HepG2 (cell line): ENCODE results near the gene IL3. TPM values are rescaled to one million over a fixed set of nuclear protein-coding genes. Genes with fewer than 3 reads are reported as not detected.

ENCODE experiments used
- ATAC-seq: fragments of 200-7000 bp; cut with Tn5 transposase; 3 replicates; pipeline ENCODE4 v1.9.1; 2020; ENCODE audit warnings: mild to moderate bottlenecking, moderate library complexity
- BruUV-seq: library from RNA; stranded (reverse); fragments of 400-500 nt; replicated peaks from 2 replicates; lab custom pipeline; 2021; lab: Mats Ljungman, UMichigan
- CTCF ChIA-PET: fragments of 300-600 bp; formaldehyde crosslinking; extraction: SDS; loops from one replicate; lab custom pipeline; 2021; ENCODE audit warnings: low total read pairs, inconsistent platforms, low intra/inter-chr PET ratio; lab: Yijun Ruan, JAX
- POLR2A ChIA-PET: fragments of 350-600 bp; sonication (Branson Sonifier 250); formaldehyde crosslinking; loops from one replicate; lab custom pipeline; 2020; ENCODE audit warnings: antibody characterized with exemption, inconsistent platforms; lab: Yijun Ruan, JAX
- DNase-seq: peaks from one replicate; pipeline ENCODE4 v3.0.0-alpha.2; 2015; ENCODE audit warnings: low spot score
- FAIRE-seq: peaks from 3 replicates; lab custom pipeline; 2011; peaks lifted over from hg19 to GRCh38; lab: Jason Lieb, UNC
- H2AFZ ChIP-seq: one replicate; pipeline ENCODE4 v1.6.1; 2011; ENCODE audit warnings: low read length, inconsistent platforms
- H3K27ac ChIP-seq: fragments of 300-600 bp; 3 replicates; pipeline ENCODE4 v1.8.0; 2011; ENCODE audit warnings: mixed run types, mild to moderate bottlenecking, mixed read lengths, low read length, inconsistent platforms; ENCODE audit not compliant: insufficient read depth; ENCODE audit errors: extremely low read length
- H3K27me3 ChIP-seq, 2 experiments: fragments of 200-600 bp in 1 of 2; 2 replicates in 1 of 2; 3 replicates in 1 of 2; pipeline versions ENCODE4 v1.6.0 to v1.8.0; 2011; ENCODE audit warnings: low read length in 2 of 2, mild to moderate bottlenecking in 2 of 2, moderate library complexity in 2 of 2, inconsistent platforms in 1 of 2; ENCODE audit not compliant: insufficient read depth in 2 of 2, control insufficient read depth in 1 of 2
- H3K36me3 ChIP-seq, 2 experiments: fragments of 200-600 bp in 1 of 2; replicated peaks in 1 of 2; 2 replicates in 1 of 2; 3 replicates in 1 of 2; pipeline versions ENCODE4 v1.5.1 to v1.8.0; 2011; ENCODE audit warnings: low read length in 2 of 2, inconsistent platforms in 1 of 2; ENCODE audit not compliant: insufficient read depth in 2 of 2, control insufficient read depth in 1 of 2
- H3K4me1 ChIP-seq: 2 replicates; pipeline ENCODE4 v1.5.1; 2012; ENCODE audit warnings: low read length, inconsistent platforms; ENCODE audit not compliant: insufficient read depth
- H3K4me2 ChIP-seq: 2 replicates; pipeline ENCODE4 v1.6.0; 2011; ENCODE audit warnings: low read depth, low read length, inconsistent platforms
- H3K4me3 ChIP-seq, 3 experiments: fragments of 200-600 bp in 1 of 3; sonication (generic), shearing (Covaris generic) in 1 of 3; replicated peaks in 1 of 3; 2 replicates each; pipeline ENCODE4 v1.5.1; 2011 to 2016; ENCODE audit warnings: low read length in 3 of 3, inconsistent platforms in 2 of 3, low read depth in 2 of 3, mild to moderate bottlenecking in 2 of 3, control low read depth in 1 of 3, mixed read lengths in 1 of 3; ENCODE audit not compliant: insufficient read depth in 1 of 3
- H3K79me2 ChIP-seq: one replicate; pipeline ENCODE4 v1.6.1; 2011; ENCODE audit warnings: low read length, inconsistent platforms; ENCODE audit not compliant: insufficient read depth
- H3K9ac ChIP-seq: 2 replicates; pipeline ENCODE4 v1.6.0; 2011; ENCODE audit warnings: mild to moderate bottlenecking, low read depth, low read length, inconsistent platforms; ENCODE audit not compliant: insufficient read depth
- H3K9me3 ChIP-seq: 2 replicates; pipeline ENCODE4 v1.5.1; 2012; ENCODE audit warnings: mild to moderate bottlenecking, low read length
- H4K20me1 ChIP-seq: 2 replicates; pipeline ENCODE4 v1.6.0; 2011; ENCODE audit warnings: inconsistent platforms, mild to moderate bottlenecking, low read length, moderate library complexity; ENCODE audit not compliant: insufficient read depth
- FOXJ3 ChIP-seq: sonication (generic); formaldehyde crosslinking; IDR thresholded peaks from 2 replicates; pipeline ENCODE4 v1.4.0; 2020; ENCODE audit warnings: missing genetic modification reagents, mild to moderate bottlenecking, borderline replicate concordance
- NBN ChIP-seq: fragments of 450-650 bp; conservative IDR thresholded peaks from 2 replicates; pipeline ENCODE4 v1.6.1; 2017
- RFX3 ChIP-seq: IDR thresholded peaks from 2 replicates; pipeline ENCODE4 v1.6.1; 2016; ENCODE audit warnings: missing biosample characterization, missing genetic modification reagents
- RNF219 ChIP-seq: sonication (generic); formaldehyde crosslinking; IDR thresholded peaks from 2 replicates; pipeline ENCODE4 v1.5.0; 2020; ENCODE audit warnings: mild to moderate bottlenecking, missing genetic modification reagents
- SOX5 ChIP-seq: IDR thresholded peaks from 2 replicates; pipeline ENCODE4 v1.6.1; 2016; ENCODE audit warnings: borderline replicate concordance
- TRIM22 ChIP-seq: fragments of 450-650 bp; IDR thresholded peaks from 2 replicates; pipeline ENCODE4 v1.6.1; 2017
- ZBTB42 ChIP-seq: sonication (generic); formaldehyde crosslinking; IDR thresholded peaks from 2 replicates; pipeline ENCODE4 v1.5.0; 2020; ENCODE audit warnings: mild to moderate bottlenecking, missing genetic modification reagents
- ZBTB7B ChIP-seq: sonication (generic); formaldehyde crosslinking; IDR thresholded peaks from 2 replicates; pipeline ENCODE4 v1.4.0; 2020; ENCODE audit warnings: missing genetic modification reagents
- ZNF124 ChIP-seq: sonication (generic); formaldehyde crosslinking; IDR thresholded peaks from 2 replicates; pipeline ENCODE4 v1.4.0; 2020; ENCODE audit warnings: missing genetic modification reagents
- ZNF382 ChIP-seq: sonication (generic); formaldehyde crosslinking; IDR thresholded peaks from 2 replicates; pipeline ENCODE4 v1.5.0; 2020; ENCODE audit warnings: missing genetic modification reagents, mild to moderate bottlenecking, borderline replicate concordance
- ZNF510 ChIP-seq: sonication (generic); formaldehyde crosslinking; IDR thresholded peaks from 2 replicates; pipeline ENCODE4 v1.4.0; 2020; ENCODE audit warnings: low read depth, mild to moderate bottlenecking, missing genetic modification reagents
- ZNF549 ChIP-seq: sonication (generic); formaldehyde crosslinking; IDR thresholded peaks from 2 replicates; pipeline ENCODE4 v1.5.0; 2020; ENCODE audit warnings: missing genetic modification reagents
- ZNF75D ChIP-seq: sonication (generic); formaldehyde crosslinking; IDR thresholded peaks from 2 replicates; pipeline ENCODE4 v1.8.1; 2023; ENCODE audit warnings: missing genetic modification reagents, mild to moderate bottlenecking, borderline replicate concordance
- WGBS: methylation state at CpG from one replicate; pipeline ENCODE4 v1.1.6; 2017; ENCODE audit warnings: low lambda C conversion rate; 5-methylcytosine and 5-hydroxymethylcytosine counted together
- in situ Hi-C: cut with HindIII; loops from 2 replicates; pipeline ENCODE4 v1.10.0; 2017; ENCODE audit warnings: low pct_unique_long_range_greater_than_20kb; ENCODE audit not compliant: extremely low pct_ligation_motif_present
- intact Hi-C: fragments of 100-400 bp; cut with micrococcal nuclease; formaldehyde crosslinking; loops from one replicate; pipeline ENCODE4 v1.10.0; 2022; ENCODE audit not compliant: unreplicated experiment
- polyA plus RNA-seq, 8 experiments: library from polyadenylated mRNA; depleted of rRNA in 3 of 8; stranded (reverse) in 7 of 8; unstranded in 1 of 8; fragments of >200 nt; fragmentation: Illumina TruSeq in 4 of 8; extraction: Trizol in 4 of 8; gene quantifications; 2 replicates each; pipeline versions ENCODE4 v1.2.1 to v1.2.3, GENCODE V29; 2011 to 2016; ENCODE audit warnings: low read depth in 4 of 8, missing spikeins in 1 of 8, mixed read lengths in 1 of 8; ENCODE audit not compliant: insufficient read depth in 1 of 8
- total RNA-seq, 5 experiments: library from RNA; depleted of rRNA; stranded (reverse); fragments of >200 nt; fragmentation: Illumina TruSeq; extraction: Trizol; gene quantifications; 2 replicates each; pipeline ENCODE4 v1.2.3, GENCODE V29; 2016; ENCODE audit warnings: low read depth in 1 of 5
- TF ChIP-seq, protein P1 (sequence below): sonication (generic); formaldehyde crosslinking; conservative IDR thresholded peaks from 2 replicates; pipeline ENCODE4 v1.8.1; 2023; ENCODE audit warnings: missing genetic modification reagents
- TF ChIP-seq, protein P2 (sequence below): sonication (generic); formaldehyde crosslinking; IDR thresholded peaks from 2 replicates; pipeline ENCODE4 v1.8.1; 2023; ENCODE audit warnings: mild to moderate bottlenecking, moderate library complexity, missing genetic modification reagents

Gene IL3
- total and polyA plus RNA-seq, 2 of the 13 experiments (the other 11 are each of a cell fraction or from before 2014, with no cell fraction given) = not detected

GRCh38 chr5:132083071-132083678 lies 22.7 kb downstream of the IL3 start:
- POLR2A ChIA-PET = no interaction called here
- no peaks in the 10 kb centered on the region for H3K79me2 ChIP-seq
- no peak overlapping the region for H3K4me3 ChIP-seq
- H2AFZ ChIP-seq = no peak overlapping the region
- BruUV-seq = no TSS peak
- no peak for FAIRE-seq
- no peaks in the 10 kb centered on the region for H3K9me3 ChIP-seq
- H3K4me2 ChIP-seq = no peak overlapping the region
- H3K27me3 ChIP-seq = peaks cover 2 to 27% of the 10 kb centered on the region in 2 experiments; a peak in 2 of 5 replicates
- no peaks in the 10 kb centered on the region for H3K36me3 ChIP-seq
- WGBS = 35% methylated on average over 3 of the region's 4 CpGs
- H4K20me1 ChIP-seq = no peaks in the 10 kb centered on the region
- TF ChIP-seq ZNF75D (CRISPR knock-in tag) (no peak), ZNF124 (CRISPR knock-in tag) (no peak), FOXJ3 (CRISPR knock-in tag) (no peak), ZNF549 (CRISPR knock-in tag) (no peak), SOX5 (CRISPR knock-in tag) (no peak), ZNF510 (CRISPR knock-in tag) (no peak), ZBTB7B (no peak), NBN (no peak), ZBTB42 (CRISPR knock-in tag) (no peak), RNF219 (no peak), RFX3 (CRISPR knock-in tag) (no peak), ZNF382 (CRISPR knock-in tag) (no peak), TRIM22 (no peak)
- TF ChIP-seq, protein P1, sequence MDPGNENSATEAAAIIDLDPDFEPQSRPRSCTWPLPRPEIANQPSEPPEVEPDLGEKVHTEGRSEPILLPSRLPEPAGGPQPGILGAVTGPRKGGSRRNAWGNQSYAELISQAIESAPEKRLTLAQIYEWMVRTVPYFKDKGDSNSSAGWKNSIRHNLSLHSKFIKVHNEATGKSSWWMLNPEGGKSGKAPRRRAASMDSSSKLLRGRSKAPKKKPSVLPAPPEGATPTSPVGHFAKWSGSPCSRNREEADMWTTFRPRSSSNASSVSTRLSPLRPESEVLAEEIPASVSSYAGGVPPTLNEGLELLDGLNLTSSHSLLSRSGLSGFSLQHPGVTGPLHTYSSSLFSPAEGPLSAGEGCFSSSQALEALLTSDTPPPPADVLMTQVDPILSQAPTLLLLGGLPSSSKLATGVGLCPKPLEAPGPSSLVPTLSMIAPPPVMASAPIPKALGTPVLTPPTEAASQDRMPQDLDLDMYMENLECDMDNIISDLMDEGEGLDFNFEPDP = no peak
- TF ChIP-seq, protein P2, sequence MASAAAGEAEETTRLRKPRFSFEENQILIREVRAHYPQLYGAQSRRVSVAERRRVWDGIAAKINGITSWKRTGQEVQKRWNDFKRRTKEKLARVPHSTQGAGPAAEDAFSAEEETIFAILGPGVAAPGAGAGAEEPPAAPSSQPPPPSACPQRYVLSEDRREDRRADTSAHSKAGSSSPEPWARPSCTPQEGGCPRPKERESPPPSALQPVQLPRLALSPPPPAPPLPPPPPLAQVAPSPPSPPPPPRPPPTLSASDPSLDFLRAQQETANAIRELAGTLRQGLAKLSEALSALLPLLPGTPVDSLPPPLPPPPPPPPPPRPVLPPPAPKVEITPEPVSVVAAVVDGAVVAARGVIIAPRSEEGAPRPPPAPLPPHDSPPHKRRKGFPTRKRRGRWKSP (CRISPR knock-in tag) = no peak
- H3K27ac ChIP-seq = no peak overlapping the region
- H3K9ac ChIP-seq = no peak overlapping the region
- intact Hi-C loops (no loop called here), in situ Hi-C loops (no loop called here)
- no peak for ATAC-seq
- DNase-seq = no peak
- 0 out of 2 replicates have a peak, but pooled peaks cover 7% of the 10 kb centered on the region for H3K4me1 ChIP-seq
- CTCF ChIA-PET = no interaction called here
